GM18519 (cell line): ENCODE results near the gene SLC12A8.

ENCODE experiments used
- ATAC-seq: cut with Tn5 transposase; IDR thresholded peaks from one replicate; pipeline ENCODE4 v1.9.1; 2021; ENCODE audit warnings: mild to moderate bottlenecking, moderate library complexity; ENCODE audit not compliant: unreplicated experiment, low FRiP score

The SLC12A8 gene

GRCh38 chr3:125188955-125189354 lies 23.6 kb downstream of the SLC12A8 start:
- no peak for ATAC-seq

- no peak for ATAC-seq
Measured at GRCh38 chr3:125187599-125187910, 25.0 kb downstream of the SLC12A8 start.

GRCh38 chr3:125186800-125187598 lies 25.5 kb downstream of the SLC12A8 start:
- ATAC-seq, result no peak

- ATAC-seq, result no peak
Measured at GRCh38 chr3:125186261-125186787, 26.2 kb downstream of the SLC12A8 start.

GRCh38 chr3:125185805-125186204 lies 26.7 kb downstream of the SLC12A8 start:
- no peak for ATAC-seq

GRCh38 chr3:125179884-125180240 lies 32.7 kb downstream of the SLC12A8 start:
- ATAC-seq, result no peak

GRCh38 chr3:125179143-125179883 lies 33.2 kb downstream of the SLC12A8 start:
- no peak for ATAC-seq

GRCh38 chr3:125177746-125178145 lies 34.8 kb downstream of the SLC12A8 start:
- ATAC-seq, result no peak

GRCh38 chr3:125175295-125176078 lies 37.1 kb downstream of the SLC12A8 start:
- no peak for ATAC-seq

- ATAC-seq, result no peak
Measured at GRCh38 chr3:125172346-125172745, 40.2 kb downstream of the SLC12A8 start.

- no peak for ATAC-seq
Measured at GRCh38 chr3:125168711-125169393, 43.7 kb downstream of the SLC12A8 start.

GRCh38 chr3:125166599-125167136 lies 45.9 kb downstream of the SLC12A8 start:
- ATAC-seq, result no peak

GRCh38 chr3:125165948-125166553 lies 46.5 kb downstream of the SLC12A8 start:
- no peak for ATAC-seq

GRCh38 chr3:125165189-125165947 lies 47.2 kb downstream of the SLC12A8 start:
- no peak for ATAC-seq

GRCh38 chr3:125163739-125164601 lies 48.6 kb downstream of the SLC12A8 start:
- ATAC-seq, result no peak

- no peak for ATAC-seq
Measured at GRCh38 chr3:125161607-125162219, 50.8 kb downstream of the SLC12A8 start.

- ATAC-seq, result no peak
Measured at GRCh38 chr3:125160606-125161371, 51.8 kb downstream of the SLC12A8 start.
